Stimulated activated CD8-positive, alpha-beta memory T cell treated with anti-CD3 and anti-CD28 coated beads, Interleukin-4, amount 100 ng/mL, for 4 hours (primary cell): ENCODE measurements around the gene PTH1R.

Experiments
- DNase-seq, 2 donors: peaks; one replicate each; pipeline ENCODE4 v3.0.0-alpha.2; 2020; ENCODE audit warnings: low read depth in 2 of 2, low spot score in 1 of 2

Gene PTH1R

DNA sequence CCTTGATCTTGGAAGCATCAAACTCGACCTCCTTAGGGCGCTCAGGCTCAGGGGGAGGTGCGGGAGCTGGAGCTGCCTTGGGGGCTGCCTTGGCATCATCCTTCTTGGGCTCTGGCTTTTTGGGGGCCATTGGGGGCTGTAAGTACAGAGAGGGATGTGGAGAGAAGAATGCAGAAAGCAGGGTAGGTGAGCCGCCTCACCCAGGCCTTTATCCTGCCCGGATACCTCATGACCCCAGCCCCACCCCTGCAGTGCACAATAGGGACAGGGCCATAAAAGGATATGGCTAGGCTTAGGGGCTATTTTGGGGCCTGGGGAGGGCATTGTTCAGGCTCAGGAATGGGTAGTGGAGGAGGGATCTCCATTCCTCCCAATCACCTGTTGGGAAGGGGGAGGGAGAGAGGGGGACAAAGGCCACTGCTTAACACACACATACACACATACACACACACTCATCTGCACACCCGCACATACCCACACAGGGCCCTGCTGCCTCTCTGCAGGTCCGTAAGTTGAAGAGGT, 14.2 kb upstream of the PTH1R start, which contains the start of gene MYL3:
Gene MYL3 (minus strand): TSS at position 184 of the 522 bp plus-strand sequence. CDS start 54 bp downstream, at position 130.
- DNase-seq, result no peak

DNA sequence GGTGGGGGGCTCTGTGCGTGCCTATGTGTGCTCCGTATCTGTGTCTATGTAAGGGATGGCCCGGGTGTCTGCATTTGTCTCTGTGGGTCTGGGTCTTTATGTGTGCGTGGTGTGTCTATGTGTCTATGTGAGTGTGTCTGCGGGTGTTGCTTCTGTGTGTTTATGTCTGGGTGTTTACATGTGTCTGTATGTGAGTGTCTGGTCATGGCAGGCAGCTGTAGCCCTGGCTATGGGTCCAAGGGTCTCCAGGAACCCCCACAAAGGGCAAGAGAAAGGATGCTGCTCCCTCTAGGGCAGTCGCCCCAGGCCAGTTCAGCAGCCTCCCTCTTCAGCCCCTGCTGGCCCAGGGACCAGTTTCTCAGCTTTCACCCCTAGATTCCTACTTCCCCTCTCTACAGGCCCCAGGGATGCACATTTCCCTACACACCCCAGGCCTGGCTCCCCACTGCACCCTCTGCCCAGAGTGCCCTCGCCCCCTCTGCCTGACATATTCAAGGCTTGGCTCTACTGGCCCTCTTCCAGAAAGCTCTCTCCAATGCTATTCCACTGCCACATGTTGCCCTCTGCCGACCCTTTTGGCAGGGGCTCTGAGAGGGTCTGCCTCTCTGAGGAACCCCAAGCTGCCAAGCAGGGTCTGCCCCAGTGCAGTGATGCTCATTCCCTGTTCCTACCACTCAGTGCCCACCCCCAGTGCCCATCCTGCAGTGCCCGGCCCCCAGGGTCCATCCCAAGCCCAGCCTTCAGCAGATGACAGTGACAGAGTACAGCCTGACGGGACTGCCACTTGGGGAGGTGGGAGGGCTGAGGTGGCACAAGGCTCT, 13.2 kb upstream of the PTH1R start:
- no peak for DNase-seq

DNA sequence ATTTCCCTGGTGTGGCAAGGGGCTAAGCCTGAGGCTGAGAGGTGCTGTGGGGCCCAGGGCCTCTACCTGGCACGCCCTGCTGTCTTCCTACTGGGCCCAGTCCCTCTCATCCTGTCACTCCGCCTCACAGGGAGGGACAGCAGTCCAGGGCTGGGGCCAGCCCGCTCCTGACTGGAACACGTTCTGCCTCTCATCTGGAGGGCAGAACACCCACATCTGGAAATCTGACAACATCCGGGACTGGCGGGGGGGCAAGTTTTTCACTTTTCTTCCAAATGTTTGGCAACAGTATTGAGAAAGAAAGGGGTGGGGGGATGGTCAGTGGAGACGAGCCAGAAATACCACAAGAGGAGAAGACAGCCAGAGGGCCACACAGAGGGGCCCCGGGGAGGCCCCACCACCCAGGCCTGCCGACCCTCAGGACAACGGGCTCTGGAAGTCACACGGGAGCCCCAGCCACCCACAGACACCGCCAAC, 12.5 kb upstream of the PTH1R start:
- no peak for DNase-seq

DNA sequence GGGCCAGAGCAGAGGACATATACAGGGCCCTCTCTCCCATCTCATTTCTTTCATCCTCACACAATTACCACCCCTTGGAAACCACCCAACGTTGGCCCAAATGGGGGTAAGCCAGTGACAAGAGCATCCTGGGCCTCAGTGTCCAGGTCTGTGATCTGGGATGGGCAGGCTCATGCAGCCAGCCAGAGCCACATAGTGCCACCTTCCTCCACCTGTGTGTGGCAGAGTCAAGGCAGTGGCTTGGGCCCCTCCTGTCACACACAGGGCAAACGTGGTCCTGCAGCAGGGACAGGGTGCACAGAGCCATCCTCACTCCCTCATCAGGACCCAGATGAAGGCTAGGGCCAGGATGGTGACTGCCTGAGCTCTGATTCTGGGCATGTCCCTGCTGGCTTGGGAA, 12.0 kb upstream of the PTH1R start:
- DNase-seq, result no peak

DNA sequence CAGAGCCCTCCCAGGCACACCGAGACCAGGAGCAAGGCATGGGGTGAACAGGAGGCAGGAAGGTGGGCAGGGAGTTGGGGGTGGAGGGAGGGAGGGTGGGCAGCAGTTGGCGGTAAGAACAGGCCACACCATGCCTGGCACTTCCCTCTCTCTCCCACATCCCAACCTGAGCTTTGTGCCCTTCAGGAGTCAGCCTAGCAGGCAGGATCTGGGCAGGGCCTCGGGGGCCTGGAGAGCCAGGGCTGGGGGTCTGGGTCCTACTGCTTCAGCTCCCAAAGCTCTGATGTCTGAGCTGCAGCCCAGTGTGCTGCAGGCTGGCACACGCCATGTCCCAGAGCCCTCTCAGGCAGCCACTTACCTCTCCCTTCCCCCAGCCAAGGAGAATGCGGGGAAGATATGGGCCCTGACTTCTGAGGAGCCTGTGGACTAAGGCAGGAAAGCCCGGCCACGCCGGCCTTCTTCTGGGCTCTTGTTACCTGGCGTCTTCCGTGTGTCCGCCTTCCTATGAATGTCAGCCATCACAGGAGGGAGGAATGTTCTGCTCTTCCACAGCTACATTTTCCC, 11.4 kb upstream of the PTH1R start:
- DNase-seq, result no peak

DNA sequence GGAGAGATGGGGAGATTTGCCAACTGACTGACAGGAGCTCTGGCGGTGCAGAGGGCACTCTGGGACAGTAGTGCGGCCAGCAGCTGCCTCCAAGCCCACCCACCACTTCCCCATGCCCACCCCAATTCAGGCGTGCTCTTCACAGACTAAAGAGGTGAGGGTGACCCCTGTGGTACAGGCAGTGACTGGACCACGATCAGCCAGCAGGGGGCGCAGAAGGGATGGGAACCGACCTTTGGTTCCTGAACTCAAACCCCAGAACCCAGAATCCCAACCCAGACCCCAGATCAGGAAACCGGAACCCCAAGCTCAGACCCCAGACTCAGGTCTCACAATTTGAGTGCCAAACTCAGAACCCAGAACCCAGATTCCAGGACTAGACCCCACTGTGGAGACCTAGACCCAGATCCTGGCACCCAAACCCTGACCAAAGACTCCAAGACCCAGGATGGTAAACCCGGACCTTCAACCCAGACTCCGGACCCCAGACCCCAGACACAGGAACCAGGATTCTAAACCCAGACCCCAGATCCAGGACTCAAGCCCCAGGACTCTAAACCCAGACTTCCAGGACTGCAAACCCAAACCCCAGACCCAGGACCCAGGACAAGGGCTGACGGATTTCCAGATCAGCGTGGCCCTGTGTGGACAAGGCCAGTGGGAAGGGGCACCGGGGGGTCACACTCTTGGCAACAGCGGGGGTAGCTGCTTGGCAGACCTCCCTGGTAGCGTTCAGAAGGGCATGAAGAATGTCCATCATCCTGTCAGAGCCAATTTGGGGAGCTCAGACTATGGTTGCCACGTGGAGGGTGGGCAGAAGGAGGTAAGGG, 10.6 kb upstream of the PTH1R start:
- DNase-seq, result peak; percentile 58 to 90

DNA sequence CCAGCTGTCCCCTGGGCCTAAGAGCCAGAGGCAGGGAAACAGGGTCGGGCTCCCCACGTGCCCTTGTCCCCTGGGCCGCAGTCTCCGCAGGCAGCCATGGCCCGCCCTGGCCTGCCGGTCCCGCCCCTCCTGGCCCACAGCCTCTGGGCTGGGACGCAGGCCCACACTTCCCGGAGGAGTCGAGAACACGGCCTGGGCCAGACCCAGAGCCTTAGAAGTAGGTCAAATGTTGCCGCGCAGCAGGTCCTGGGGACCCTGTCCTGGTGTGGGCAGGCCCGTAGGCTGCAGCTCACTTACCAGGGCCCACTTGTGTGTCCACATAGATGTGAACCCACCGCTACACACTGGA, 10.0 kb upstream of the PTH1R start:
- DNase-seq, result no peak

DNA sequence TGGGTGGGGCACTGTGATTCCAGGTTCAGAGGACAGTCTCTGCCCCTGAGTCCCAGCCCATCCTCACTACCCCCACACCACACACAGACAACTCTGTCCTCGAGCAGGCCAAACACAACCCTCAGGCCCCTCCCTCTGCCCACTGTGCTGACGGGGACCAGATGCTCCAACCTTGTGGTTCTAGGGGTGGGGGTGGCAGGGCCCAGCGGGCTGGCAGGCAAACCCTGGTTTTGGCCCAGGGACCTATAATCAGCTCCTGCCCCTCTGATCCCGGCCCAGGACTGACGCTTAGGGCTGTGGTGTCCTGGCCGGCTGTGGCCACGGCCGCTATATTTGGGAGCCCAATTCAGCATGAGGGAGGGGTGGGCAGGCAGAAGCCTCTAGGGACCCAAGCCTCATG, 9.2 kb upstream of the PTH1R start:
- DNase-seq, result no peak

DNA sequence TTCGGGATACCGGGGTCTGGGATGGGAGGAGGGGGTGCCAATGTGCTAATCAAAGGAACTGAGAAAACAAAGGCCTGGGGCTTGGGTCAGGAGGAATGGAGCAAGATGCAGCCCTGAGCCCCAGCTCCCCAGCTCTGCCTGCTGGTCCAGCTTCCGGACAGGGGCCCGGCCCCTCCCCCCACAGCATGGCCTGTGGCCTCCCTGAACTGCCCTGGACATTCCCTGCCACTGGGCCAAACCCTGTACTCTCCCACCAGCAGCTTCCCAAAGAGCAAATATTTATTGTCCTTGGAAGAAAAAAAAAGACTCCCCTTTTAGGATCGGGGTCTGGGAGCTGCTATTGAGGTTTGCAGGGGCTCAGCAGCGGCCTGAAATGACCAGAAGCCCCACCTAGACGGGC, 8.6 kb upstream of the PTH1R start:
- no peak for DNase-seq

DNA sequence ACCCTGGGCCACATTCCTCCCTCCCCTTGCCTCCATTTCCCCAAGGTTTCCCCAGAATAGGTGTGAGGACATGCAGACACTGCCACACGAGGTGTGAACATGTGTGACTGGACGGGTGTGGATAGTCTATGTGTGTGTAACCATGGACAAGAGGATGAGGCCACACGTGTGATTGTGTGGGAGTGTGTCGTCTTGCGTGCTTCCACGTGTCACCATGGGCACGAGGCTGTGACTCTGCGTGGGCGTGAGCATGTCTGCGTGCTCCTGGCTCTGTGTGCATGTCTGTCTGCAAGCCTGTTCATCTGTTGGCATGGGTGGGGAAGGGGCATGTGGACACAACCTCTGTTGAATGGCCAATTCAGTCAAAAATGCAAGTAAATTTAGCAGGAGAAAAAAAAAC, 8.1 kb upstream of the PTH1R start:
- no peak for DNase-seq

DNA sequence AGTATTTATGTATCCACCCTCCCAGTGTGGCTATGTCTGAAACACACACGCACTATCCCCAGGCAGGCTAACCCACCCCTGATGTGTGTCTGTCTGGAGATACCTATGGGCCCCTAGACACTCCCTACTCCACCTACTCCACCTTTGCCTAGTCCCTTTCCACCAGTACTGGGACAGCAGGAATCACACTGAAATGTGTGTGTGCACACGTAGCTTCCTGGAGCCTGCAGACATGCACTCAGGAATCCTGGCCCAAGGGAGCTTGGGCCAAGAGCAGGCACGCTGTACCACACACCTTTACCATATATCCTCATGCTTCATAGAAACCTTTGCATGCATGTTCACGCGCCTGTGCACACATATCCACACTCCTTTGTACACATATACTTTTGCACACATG, 6.9 kb upstream of the PTH1R start:
- no peak for DNase-seq

DNA sequence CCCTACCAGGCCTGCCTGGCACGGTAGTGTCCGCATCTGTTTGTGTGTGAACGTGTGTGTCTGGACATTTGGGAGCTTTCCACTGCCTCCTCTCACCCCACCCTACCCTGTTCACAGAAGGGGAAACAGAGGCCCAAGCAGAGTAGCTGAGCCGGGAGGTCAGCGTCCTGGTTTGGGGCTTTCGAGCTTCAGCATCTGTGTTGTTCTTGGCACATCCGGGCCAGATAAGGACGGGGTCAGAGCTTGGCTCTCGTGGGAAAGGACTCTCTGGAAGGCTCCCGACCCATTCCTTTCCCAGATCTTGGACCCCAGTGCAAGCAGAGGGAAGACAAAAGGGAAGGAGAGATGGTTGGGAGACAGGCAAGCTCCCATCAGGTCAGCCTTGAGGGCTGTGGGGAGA, 6.3 kb upstream of the PTH1R start:
- no peak for DNase-seq

DNA sequence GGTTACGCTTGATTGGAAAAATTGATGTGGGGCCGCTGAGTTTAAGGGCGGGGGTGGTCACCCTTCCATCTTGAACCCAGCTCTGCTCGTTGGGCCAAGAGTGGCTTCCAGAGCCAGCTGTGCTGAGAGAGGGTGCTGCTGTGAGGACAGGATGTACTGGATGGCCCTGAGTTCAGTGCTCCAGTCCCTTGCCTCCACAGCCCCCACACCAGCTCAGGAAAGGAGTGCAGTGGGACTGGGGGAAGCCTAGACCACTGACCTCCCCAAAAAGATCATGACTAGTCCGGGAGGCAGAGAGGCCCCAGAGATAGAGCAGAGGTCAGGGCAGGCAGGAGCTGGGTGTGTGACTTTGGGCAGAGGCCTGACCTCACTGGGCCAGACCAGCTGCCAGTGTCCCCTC, 4.0 kb upstream of the PTH1R start:
- no peak for DNase-seq

DNA sequence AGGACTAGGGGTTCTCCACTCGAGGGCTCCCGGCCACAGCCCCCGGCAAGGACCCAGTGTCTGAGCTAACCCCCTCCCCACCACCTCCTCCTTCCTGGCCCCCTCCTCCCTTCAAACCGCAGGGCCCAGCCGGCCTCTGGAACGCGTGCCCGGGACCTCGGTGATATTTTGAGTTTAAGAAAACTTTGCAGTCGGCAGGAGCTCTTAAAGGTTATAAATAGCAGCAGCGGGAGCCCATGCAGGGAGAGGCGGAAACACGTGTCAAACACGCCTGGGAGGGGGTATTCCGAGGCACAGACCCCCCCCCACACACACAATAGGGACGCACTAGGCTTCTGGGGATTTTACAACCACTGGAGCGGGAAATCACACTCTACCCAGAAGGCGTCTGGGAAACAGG, 3.1 kb upstream of the PTH1R start:
- DNase-seq, result no peak

DNA sequence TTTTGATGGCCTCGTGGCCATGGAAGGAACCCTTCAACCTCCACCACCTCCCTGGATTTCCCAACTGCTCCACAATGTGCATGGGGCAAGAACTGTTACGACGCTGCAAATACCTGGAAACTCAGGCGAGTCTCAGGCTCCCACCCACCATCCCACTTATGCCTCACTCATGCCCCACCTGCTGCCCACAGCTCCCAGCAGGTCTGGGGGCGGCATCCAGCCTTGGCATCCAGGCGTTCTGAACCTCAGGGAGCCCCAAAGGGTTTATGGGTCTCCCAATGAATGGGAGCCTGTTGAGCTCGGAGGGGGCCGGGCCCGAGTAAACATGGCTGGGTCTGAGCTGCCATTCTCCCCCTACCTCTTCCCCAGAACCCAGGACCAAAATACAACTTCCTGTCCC, 2.0 kb upstream of the PTH1R start:
- no peak for DNase-seq

DNA sequence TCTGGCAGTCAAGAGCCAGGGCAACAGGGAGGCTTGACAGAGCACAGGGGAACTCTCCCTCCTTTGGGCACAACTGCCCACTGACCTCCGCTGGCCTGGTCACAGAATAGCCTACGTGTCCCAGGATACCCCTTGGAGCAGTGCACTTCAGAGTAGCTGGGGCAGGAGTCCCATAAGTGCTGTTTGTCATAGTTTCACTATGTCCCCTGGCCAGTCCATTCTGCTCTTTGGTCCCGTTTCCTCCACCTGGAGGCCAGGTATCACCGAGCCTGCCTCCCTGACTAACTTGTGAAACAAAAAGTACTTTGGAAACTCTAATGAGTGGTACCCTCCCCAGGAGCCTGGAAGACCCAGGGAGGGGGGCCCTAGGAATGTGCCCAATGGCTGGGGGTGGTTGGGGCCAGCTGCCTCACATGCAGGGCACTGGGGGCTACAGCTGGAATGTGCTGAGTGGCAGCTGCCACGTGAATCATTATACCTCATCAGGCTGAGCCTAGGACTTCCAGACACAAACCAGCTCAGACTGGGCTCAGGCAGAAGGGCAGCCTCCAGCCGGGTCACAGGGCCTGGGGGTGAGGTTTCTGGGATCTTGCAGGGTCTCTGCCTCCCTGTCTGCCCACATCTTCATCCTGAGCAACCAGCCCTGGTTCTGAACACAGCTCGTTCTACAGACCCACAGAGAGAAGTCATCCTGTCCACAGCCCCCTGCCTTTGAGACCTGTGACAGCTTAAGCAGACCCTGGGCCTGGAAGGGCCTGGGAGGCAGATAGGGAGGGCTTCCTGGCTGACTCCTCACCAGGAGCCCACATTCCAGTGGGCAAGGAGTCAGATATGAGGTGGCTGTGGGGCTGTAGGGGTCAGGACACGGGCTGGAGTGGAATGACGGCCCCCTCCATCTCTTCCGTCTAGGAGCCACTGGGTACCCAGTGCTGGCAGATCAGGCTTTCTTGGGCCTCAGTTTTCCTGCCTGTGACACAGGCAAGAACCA, 914 bp upstream of the PTH1R start:
- no peak for DNase-seq

DNA sequence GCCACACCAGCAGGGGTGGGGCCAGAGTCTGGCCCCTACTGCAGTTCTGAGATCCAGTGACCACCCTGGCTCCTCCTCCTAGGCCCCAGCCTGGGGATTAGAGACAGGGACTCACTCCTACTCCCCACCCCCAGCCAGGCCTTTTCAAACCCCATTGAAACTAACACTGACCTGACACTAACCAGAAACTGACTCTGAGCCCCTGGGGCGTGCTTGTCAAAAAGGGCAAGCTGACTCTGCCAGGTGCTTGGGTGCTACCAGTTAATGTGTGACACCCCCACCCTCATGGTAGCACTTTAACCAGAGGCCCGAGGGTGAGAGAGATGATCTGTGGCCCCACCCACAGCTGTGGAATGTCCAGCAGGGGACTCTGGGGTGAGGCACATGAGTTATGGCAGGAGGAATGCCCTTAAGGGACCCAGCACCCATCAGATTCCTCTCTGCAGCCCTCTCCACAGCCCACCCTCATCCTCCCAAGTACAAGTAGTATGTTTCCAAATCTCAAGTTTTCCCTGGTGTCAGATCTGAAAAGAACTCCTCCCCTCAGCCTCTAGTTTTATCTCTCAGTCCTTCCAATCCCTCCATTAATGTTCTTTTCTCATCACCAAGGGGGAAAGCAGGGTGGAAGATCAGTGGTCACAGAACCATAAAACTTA, 1.4 kb downstream of the PTH1R start:
- no peak for DNase-seq

DNA sequence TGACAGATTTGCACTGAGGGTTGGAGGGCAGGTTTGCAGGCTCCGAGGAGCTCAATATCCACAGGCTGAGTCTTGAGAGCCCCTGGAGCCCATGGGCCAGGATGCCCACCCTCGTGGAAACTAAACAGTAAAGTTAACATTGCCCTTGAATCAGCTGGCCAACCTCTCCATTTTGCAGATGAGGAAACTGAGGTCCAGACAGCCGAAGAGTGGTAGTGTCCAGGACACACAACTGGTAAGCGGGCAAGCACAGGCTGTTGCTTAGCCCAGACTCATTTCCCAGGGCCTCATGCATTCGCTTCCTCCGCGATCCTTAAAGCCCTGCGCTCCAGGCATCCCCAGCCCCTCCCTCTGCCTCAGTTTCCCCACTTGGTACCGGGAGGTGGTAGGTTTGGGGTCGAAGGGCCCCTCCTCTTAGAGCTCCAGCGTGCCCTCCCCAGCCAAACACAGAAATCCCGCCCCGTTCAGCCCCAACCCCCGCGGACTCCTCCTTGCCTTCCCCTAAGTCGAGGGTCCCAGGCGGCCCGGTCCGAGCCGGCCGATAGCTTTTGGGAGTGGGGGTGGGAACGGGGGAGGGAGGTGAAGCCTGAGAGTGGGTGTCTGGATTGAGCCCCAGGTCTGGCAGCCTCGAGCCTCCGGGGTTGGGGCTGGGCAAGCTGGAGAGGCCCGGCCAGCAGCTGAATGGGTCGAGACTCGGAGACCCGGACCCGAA, 3.5 kb downstream of the PTH1R start:
- no peak for DNase-seq

DNA sequence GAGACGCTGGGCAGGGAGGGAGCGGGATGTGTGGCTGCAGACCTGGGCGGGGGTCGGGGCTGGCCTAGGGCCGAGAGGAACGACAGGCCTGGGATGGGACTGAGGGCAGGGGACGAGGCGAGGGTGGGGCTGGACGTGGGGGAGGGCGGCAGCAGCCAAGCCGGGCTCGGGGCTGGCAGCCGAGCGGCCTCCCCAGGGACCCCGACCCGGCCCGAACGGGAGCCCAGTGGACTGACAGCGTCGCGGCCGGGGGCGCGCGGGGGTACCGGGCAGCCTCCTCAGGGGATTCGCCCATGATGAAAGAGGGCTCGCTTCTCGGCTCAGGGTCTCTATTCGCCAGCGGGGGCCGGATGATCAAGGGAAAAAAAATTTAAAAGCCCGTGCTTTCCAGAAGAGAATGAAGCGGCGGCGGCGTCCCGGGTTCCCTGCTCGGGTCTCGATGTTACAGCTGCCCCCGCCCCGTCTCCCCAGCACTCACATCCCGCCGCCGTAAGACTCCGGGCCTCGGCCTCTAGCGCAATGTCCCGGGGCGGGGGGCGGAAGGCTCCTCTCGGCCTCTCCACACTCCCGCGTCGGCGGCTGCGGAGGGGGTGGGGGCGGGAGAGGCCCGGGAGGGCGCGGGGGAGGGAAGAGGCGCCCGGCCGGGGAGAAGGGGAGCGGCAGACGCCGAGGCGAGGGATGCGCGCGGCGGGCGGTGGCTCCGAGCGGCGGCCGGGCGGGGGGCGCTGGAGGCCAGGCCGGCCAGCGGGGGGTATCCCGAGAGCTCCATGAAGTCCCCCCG, 4.3 kb downstream of the PTH1R start:
- DNase-seq, result no peak
